Measurements from ENCODE around the gene PGAM5. TPM values are rescaled to one million over a fixed set of nuclear protein-coding genes. Genes with fewer than 3 reads are reported as not detected.

Gene PGAM5
- total RNA-seq, 4 donors from 2014 or later, result 22.9 to 50.7 (median 33.2) TPM

DNA sequence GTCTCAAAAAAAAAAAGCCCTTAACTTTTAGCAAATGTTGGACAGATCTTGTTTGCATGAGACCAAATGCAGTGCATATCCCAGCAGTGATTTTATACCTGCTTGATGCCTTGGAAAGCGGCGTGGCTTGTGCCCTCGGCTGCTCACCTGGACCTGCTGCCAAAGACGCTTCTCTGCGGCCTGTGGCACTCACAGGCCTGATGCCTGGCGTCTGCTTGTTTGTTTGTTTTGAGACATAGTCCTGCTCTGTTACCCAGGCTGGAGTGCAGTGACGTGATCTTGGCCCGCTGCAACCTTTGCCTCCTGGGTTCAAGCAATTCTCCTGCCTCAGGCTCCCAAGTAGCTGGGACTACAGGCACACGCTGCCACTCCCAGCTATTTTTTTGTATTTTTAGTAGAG lies 5.2 kb downstream of the PGAM5 start:
- no peak for DNase-seq (ENCODE audit: low spot score in 2 of 2)
- Histone ChIP-seq H3K27ac (no peak overlapping the region), H3K27me3 (no peaks in the 10 kb centered on the region), H3K4me1 (peaks cover 0 to 18% (median 11%) of the 10 kb centered on the region in 4 donors), H3K9me3 (no peaks in the 10 kb centered on the region), H3K36me3 (peaks cover 0 to 64% (median 5%) of the 10 kb centered on the region in 3 donors), H3K4me3 (no peak overlapping the region)
- TF ChIP-seq EP300 (IDR thresholded peaks at IDR 0.05) (no peak), POLR2A (IDR thresholded peaks at IDR 0.05) (no peak)
- TF ChIP-seq, protein P1, sequence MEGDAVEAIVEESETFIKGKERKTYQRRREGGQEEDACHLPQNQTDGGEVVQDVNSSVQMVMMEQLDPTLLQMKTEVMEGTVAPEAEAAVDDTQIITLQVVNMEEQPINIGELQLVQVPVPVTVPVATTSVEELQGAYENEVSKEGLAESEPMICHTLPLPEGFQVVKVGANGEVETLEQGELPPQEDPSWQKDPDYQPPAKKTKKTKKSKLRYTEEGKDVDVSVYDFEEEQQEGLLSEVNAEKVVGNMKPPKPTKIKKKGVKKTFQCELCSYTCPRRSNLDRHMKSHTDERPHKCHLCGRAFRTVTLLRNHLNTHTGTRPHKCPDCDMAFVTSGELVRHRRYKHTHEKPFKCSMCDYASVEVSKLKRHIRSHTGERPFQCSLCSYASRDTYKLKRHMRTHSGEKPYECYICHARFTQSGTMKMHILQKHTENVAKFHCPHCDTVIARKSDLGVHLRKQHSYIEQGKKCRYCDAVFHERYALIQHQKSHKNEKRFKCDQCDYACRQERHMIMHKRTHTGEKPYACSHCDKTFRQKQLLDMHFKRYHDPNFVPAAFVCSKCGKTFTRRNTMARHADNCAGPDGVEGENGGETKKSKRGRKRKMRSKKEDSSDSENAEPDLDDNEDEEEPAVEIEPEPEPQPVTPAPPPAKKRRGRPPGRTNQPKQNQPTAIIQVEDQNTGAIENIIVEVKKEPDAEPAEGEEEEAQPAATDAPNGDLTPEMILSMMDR (IDR thresholded peaks at IDR 0.05), result no peak
- WGBS, 2 donors, result 92 to 96% methylated on average over 9 of the region's 9 CpGs

DNA sequence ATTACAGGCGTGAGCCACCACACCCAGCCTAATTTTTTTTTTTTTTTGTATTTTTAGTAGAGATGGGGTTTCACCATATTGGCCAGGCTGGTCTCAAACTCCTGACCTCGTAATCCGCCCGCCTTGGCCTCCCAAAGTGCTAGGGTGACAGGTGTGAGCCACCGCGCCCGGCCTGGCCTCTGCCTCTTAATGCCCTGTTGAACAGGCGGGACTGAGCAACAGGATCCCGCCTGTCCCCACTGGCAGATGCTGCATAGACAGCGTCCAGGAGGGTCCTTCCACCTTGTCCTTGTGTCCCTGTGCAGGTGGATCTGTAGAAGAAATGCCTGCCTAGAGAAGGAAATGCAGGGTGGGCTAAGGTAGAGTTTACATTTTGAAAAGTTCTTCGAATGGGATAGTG lies 5.7 kb downstream of the PGAM5 start:
- no peak overlapping the region for H3K27ac ChIP-seq
- H3K36me3 ChIP-seq, result peaks cover 0 to 69% (median 10%) of the 10 kb centered on the region in 3 donors
- DNase-seq (ENCODE audit: low spot score in 2 of 2), result no peak
- H3K9me3 ChIP-seq, result no peaks in the 10 kb centered on the region
- TF ChIP-seq EP300 (IDR thresholded peaks at IDR 0.05) (no peak), POLR2A (IDR thresholded peaks at IDR 0.05) (no peak)
- TF ChIP-seq, protein P1 (IDR thresholded peaks at IDR 0.05), result no peak
- peaks cover 0 to 16% (median 10%) of the 10 kb centered on the region in 4 donors for H3K4me1 ChIP-seq
- no peak overlapping the region for H3K4me3 ChIP-seq
- H3K27me3 ChIP-seq, result no peaks in the 10 kb centered on the region
- 92 to 95% methylated on average over 11 of the region's 11 CpGs for WGBS, 2 donors

DNA sequence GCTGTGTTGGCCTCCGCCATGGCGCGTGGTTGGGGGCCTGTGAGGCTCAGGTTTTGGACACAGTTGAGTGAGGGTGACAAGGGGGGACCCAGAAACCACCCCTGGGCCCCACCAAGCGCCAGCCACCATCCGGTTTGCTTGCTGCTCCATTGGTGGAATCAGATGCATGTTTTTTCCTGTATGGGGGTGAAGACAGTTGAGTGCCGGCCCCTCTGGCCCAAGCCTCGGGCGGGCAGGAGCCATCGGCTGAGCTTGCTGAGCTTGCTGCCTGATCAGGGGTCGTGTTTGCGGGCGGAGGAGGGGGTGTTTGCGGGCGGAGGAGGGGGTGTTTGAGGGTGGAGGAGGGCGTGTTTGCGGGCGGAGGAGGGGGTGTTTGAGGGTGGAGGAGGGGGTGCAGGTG lies 6.4 kb downstream of the PGAM5 start:
- Histone ChIP-seq H3K36me3 (peaks cover 0 to 76% (median 12%) of the 10 kb centered on the region in 3 donors), H3K27ac (no peak overlapping the region), H3K4me3 (no peak overlapping the region), H3K9me3 (no peaks in the 10 kb centered on the region), H3K27me3 (no peaks in the 10 kb centered on the region), H3K4me1 (peaks cover 0 to 9% (median 4%) of the 10 kb centered on the region in 4 donors)
- TF ChIP-seq, protein P1 (IDR thresholded peaks at IDR 0.05), result no peak
- TF ChIP-seq EP300 (IDR thresholded peaks at IDR 0.05) (no peak), POLR2A (IDR thresholded peaks at IDR 0.05) (no peak)
- 86 to 92% methylated on average over 17 of the region's 17 CpGs for WGBS, 2 donors
- no peak for DNase-seq (ENCODE audit: low spot score in 2 of 2)

DNA sequence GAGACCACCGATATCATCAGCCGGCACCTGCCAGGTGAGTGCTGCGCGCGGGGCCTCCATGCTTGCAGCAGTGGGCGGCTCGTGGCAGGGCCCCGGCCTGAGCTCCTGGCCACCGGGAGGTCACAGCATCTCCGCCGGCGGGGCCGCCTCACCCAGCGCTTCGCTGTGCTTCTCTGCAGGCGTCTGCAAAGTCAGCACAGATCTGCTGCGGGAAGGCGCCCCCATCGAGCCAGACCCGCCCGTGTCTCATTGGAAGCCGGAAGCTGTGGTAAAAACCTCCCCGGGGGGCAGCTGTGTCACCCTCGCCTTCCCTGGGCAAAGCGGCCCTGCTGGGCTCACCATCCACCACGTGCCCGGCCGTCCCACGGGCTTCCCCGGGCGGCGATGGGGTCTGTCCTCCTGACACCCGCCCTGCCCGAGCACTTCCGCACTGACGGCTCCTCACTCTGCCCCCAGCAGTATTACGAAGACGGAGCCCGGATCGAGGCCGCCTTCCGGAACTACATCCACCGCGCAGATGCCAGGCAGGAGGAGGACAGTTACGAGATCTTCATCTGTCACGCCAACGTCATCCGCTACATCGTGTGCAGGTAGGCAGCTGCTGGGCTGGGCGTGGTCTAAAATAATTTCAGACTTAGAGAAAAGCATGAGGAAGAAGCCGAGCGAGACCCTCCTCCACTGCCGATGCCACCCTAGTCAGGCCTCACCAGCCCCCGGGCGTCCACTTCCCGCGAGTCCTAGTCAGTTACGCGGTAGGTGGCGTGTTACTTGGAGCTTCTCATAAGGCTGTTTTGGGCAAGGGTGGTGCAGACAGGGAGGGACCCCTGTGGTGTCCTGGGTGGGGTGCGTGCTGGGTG lies 7.1 kb downstream of the PGAM5 start:
- no peak overlapping the region for H3K27ac ChIP-seq
- no peaks in the 10 kb centered on the region for H3K27me3 ChIP-seq
- DNase-seq (ENCODE audit: low spot score in 2 of 2), result no peak
- H3K9me3 ChIP-seq, result no peaks in the 10 kb centered on the region
- H3K36me3 ChIP-seq, result peaks cover 0 to 83% (median 12%) of the 10 kb centered on the region in 3 donors
- TF ChIP-seq, protein P1 (IDR thresholded peaks at IDR 0.05), result no peak
- TF ChIP-seq EP300 (IDR thresholded peaks at IDR 0.05), result no peak
- H3K4me3 ChIP-seq, result no peak overlapping the region
- peaks cover 0 to 3% (median 0%) of the 10 kb centered on the region in 4 donors for H3K4me1 ChIP-seq
- WGBS, 2 donors, result 92 to 94% methylated on average over 52 to 55 of the region's 61 CpGs

DNA sequence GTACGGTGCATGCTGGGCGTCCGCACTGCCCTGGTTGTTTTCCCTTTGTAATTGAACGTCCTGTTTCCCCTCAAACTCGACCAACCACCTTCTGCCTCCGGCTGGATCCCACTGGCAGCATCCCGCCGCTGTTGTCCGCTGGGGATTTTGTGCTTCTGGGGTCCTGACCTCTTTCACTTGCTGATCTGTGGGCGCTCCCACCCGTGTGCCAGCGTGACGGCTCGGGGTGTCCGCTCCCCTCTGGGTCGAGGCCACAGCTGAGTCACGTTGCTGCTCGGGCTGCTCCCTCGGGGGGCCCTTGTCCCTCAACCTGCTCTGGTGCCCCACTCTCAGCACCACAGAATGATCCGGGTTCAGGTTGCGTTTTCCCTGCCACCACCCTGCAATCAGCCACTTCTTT lies 8.0 kb downstream of the PGAM5 start:
- no peak for TF ChIP-seq POLR2A (IDR thresholded peaks at IDR 0.05)
- TF ChIP-seq, protein P1 (IDR thresholded peaks at IDR 0.05), result no peak
- no peak for TF ChIP-seq EP300 (IDR thresholded peaks at IDR 0.05)
- peaks cover 0 to 92% (median 12%) of the 10 kb centered on the region in 3 donors for H3K36me3 ChIP-seq
- 81 to 85% methylated on average over 21 of the region's 21 CpGs for WGBS, 2 donors

More for the DNA sequence above, 8.0 kb downstream of the PGAM5 start:
- DNase-seq (ENCODE audit: low spot score in 2 of 2), result no peak
- Histone ChIP-seq H3K4me1 (no peaks in the 10 kb centered on the region), H3K9me3 (no peaks in the 10 kb centered on the region), H3K27me3 (no peaks in the 10 kb centered on the region), H3K27ac (no peak overlapping the region), H3K4me3 (no peak overlapping the region)
